Measurements from ENCODE around the gene B4GALT1.
A peak's percentile ranks its signal among the peaks of the same experiment; 100 is the strongest.

B4GALT1 gene

DNA sequence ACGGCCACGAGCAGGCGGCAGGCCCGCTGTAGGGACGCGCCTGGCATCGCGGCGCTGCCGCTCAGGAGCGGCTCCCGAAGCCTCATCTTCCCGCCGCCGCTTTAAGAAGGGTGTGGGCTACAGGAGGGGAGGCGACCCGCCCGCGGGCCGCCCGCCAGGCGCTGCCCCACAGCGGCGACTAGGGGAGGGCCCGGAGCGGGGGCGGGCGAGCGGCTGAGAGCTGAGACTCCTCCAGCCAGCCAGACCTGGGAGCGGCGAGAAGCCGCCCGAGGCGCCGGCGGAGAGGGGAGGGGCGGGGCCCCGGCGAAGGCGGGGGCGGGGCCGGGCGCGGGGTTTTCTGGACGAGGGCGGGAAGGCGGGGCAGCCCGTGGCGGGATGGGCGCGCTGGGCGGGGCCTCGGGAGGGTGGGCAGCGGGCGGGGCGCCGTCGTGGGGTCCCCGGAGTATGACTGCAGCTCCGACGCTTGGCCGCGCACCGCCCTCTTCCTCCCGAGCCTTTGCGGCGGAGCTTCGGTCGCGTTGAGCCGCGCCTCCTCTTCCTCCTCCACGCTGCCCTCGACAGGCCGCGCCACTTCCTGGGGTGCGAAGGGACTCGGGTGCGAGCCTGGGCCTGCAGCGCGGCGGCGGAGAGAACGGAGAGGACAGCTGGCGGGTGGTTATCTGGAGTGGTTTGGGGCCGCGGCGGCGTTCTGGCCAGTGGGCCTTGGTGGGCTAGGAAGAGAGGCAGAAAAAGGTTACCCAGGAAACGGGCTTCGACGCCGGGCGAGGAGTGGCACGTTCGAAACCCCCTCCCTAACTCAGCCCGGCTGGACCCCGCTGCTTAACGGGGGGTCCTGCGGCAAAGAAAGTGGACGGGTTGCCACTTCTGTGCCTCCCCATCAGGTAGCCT lies at the start of gene B4GALT1:
Gene B4GALT1, minus strand, starts transcription at position 253 of the 888 bp plus-strand sequence. Its CDS starts 167 bp downstream, at position 86.
- DNase-seq (ENCODE audit: low spot score): peak; percentile 79

DNA sequence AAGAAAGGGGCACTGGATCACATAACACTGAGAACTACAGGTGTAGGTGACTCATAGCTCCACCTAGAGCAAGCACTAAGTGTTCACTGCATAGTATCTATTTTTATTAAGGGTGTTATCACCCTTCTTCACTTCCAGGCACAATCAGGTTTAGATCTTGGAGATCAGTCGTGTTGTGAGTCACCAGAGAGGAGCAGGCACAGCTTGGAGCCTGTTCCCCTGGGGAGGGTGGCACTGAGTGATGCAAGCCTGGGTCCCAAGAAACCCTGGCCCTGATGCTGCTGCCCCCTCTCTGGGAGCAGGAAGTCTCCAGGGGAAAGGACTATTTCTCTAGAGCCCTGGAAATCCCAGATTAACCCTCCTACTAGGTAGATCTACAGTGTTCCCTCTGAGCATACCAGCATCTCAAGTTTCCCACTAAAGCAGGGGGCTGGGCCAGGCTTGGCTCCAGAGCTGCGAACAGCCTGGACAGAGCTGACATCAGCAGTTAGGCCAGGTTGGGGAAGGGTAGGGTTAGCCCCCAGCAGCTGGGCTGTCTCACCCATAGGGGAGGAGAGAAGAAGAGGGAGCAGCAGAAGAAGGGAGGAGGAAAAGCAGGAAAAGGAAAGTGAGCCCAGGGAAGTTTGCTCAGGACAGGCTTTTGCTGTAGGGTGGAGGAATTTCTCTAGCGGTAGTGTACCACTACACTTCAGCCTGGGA lies 44.7 kb upstream of the B4GALT1 start:
- DNase-seq (ENCODE audit: low spot score): no peak

DNA sequence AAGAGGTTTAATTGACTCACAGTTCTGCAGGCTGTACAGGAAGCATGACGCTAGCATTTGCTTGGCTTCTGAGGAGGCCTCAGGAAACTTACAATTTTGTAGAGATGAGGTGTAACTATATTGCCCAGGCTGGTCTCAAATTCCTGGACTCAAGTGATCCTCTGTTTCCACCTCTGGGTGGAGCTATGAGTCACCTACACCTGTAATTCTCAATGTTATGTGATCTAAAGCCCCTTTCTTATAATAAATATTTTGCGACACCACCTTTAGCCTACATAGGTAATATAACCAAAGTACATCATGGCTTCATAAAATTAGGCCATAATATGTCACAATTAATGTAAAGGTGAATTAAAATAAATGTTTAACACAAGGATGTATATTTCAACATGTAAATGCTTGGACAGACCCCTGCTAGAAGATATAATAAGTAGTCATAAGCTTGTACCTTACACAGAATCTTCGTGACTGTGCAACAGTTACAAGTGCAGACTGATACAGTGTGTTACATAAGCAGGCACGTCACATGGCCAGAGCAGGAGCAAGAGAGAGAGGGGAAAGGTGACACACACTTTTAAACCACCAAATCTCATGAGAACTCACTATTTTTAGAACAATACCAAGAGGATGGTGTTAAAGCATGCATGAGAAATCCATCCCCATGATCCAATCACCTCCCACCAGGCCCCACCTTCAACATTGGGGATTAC lies 43.0 kb upstream of the B4GALT1 start:
- DNase-seq (ENCODE audit: low spot score): no peak

DNA sequence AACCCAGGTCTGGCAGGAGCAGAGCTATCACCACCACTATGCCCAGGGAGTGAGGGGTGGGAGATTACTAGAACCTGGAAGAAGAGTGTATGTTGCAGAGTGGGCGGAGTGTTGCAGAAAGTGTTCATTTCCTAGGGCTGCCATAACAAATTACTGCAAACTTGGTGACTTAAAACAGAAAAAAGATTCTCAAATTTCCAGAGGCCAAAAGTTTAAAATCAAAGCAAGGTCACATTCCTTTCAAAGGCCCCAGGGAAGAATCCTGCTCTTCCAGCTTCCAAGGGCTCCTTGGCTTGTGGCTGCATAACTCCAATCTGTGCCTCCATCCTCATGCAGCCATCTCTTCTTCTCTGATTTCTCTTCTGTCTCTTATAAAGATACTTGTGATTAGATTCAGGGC lies 42.3 kb upstream of the B4GALT1 start:
- no peak for DNase-seq (ENCODE audit: low spot score)

DNA sequence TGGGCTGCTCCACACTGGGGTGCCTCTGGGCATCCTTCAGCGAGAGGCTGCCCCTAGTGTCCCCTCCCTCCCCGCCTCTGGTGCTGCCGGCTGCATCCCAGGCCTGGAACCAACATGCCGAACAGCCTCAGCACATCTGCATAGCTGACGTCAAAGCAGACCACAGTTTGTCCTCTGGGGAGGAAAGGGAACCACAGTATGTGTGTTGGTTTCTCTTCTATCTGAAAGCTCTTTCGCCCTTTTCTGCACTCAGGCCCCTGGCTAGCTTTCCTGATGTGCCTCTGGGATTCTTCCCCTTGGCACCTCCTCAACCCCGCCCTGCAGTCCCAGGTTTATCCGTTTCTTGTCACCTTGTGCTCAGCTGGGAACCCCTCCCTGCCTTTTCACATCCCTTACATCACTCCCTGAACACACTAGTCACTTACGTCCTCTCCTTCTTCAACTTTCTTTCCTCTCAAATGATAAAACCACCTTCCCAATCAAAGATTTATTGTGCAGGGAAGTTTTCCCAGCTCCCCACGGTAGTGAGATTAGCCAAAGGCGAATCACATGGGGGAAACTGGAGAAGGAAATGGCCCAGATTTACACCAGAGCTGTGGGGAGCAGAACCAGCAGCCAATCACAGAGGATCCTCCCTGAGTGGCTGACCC lies 35.5 kb upstream of the B4GALT1 start:
- DNase-seq (ENCODE audit: low spot score): no peak

GRCh38 chr9:33202018-33202417 lies 34.9 kb upstream of the B4GALT1 start:
- no peak for DNase-seq (ENCODE audit: low spot score)

DNA sequence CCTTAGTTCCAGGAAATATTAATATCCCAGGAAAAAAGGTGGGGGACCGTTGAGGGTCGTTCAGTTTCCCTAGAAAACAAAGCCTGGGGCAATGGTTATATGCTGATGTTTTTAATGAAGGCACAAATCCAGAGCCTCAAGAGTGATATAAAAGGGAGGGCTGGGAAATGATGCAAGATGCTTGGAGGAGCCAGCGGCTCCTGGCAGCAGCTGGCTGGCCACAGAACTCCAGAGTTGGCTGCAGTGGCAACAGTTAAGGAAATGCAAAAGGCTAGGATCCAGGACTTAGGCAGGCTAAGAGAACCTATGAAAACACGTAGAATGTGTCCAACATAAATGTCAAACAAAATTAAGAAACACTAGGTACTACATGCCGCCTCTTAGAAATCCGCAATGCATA lies 31.0 kb upstream of the B4GALT1 start:
- DNase-seq (ENCODE audit: low spot score): no peak

DNA sequence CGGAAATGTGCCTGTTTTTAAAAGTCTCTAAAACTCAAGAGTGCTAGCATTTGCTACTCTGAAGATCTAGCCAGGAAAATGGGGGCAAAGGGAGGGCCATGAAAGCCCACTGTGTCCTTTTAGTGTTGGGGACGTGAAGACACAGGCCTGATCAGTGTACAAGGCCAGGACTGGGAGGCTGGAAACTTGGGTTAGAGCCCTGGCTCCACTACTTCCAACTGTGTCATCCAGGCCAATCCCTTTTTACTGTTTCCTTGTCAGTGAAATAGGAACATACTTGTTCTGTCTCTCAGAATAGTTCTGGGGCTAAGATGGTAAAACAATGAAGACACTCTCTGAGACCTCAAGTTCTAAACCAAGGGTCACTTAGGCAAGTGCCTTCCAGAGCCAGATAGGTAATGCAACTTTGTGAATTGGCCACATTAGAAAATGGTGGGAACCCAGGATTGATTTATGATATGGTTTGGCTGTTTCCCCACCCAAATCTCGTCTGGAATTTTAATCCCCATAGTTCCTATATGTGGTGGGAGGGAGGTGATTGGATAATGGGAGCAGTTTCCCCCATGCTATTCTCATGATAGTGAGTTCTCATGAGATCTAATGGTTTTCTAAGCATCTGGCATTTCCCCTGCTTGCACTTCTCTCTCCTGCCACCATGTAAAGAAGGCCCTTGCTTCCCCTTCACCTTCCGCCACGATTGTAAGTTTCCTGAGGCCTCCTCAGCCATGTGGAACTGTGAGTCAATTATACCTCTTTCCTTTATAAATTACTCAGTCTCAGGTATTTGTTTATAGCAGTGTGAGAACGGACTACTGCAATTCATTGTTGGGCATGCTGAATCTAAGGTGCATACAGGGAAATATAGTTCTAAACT lies 30.4 kb upstream of the B4GALT1 start:
- no peak for DNase-seq (ENCODE audit: low spot score)

DNA sequence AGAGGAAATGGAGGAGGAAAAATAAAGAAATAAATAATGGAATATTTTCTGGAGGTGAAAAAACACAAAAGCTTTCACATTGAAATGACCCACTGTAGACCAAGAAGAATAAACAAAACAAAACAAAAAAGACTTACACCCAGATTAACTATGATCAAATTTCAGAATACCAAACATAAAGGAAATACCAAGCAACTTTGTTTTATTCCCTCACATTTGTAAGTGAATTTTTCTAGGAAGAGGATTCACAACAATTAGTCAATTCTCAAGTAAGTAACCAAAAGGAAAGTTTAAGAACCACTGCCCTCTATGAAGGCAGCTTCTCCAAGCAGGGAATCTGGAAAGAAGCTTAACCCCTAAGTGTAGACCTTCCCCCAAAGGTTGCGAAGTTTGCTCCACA lies 29.6 kb upstream of the B4GALT1 start:
- DNase-seq (ENCODE audit: low spot score): no peak

- DNase-seq (ENCODE audit: low spot score): no peak
These were observed 26.7 kb upstream of the B4GALT1 start for GRCh38 chr9:33193818-33194217.

- DNase-seq (ENCODE audit: low spot score): no peak
These were observed 25.5 kb upstream of the B4GALT1 start for GRCh38 chr9:33192493-33193255.

DNA sequence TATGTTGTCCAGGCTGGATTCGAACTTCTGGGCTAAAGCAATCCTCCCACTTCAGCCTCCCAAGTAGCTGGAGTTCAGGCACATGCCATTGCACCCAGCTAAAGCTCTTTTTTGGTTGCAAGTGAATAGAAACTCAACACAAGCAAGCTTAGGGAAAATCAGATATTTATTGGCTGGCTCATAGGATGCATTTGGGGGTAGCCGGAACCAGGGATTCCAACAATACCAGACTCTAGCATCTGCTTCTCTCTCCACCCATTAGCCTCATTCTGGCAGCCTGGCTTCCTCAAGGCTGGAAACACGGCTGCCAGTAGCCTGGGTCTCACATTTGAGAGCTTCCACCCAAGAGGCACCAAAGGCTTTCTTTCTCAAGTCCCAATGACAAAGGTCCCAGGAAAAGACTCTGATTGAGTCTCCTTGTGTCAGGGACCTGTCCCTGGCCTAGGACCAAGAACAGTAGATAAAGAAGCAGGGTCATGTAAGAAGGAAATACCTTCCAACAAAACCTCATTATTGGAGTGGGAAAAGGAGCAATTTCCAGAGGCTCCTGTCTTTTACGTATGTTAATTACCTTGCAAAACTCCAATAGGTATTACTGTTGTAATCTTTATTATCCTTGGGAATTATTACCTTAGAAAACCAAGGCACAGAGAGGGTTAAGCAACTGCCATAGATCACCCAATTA lies 23.0 kb upstream of the B4GALT1 start:
- no peak for DNase-seq (ENCODE audit: low spot score)

GRCh38 chr9:33189331-33189791 lies 22.2 kb upstream of the B4GALT1 start:
- DNase-seq (ENCODE audit: low spot score): no peak

DNA sequence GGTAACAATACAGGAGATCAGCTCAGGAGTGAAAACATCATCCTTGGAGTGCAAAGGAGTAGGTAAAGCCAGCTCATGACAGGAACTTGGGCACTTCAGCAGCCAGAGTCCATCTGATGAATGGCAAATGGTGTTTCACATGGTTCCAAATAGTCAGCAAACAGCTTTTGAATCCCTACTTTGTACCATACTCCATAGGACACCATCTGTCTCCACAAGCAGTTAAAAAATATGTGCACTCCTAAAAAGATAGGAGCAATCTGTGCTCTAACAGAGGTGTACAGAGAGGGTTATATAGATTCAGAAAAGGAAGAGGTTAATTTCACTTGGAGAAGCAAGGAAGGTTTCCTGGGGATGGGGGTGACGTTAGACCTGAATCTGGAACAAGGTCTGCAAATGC lies 21.6 kb upstream of the B4GALT1 start:
- DNase-seq (ENCODE audit: low spot score): no peak

GRCh38 chr9:33187519-33188218 lies 20.5 kb upstream of the B4GALT1 start:
- DNase-seq (ENCODE audit: low spot score): no peak

GRCh38 chr9:33186457-33187168 lies 19.5 kb upstream of the B4GALT1 start:
- no peak for DNase-seq (ENCODE audit: low spot score)

DNA sequence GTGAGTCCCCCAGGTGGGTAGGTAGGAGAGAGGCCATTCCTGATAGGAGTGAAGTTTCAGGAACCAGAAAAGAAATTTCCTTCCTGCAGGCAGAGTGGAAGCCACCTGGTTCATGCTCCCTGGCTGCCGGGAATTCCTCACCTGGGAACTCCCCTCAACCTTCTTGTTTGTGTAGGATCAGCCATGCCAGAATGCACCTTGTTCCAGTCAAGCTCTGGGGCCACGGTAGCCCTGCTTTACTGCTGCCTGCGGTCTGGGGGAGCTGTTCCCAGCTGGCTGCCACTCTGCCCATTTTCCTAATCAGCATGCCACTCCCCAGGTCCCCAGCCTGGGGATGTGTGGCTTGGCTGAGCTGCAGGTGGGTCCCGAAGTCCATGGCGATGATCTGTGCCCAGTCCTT lies 18.7 kb upstream of the B4GALT1 start:
- no peak for DNase-seq (ENCODE audit: low spot score)

- DNase-seq (ENCODE audit: low spot score): no peak
These were observed 18.3 kb upstream of the B4GALT1 start for GRCh38 chr9:33185406-33185805.
